Hepatic stellate cell (primary cell): ENCODE measurements around the gene DQX1.

Experiments
- DNase-seq: peaks from one replicate; pipeline ENCODE4 v3.0.0; 2011; ENCODE audit warnings: low spot score

The DQX1 gene

DNA sequence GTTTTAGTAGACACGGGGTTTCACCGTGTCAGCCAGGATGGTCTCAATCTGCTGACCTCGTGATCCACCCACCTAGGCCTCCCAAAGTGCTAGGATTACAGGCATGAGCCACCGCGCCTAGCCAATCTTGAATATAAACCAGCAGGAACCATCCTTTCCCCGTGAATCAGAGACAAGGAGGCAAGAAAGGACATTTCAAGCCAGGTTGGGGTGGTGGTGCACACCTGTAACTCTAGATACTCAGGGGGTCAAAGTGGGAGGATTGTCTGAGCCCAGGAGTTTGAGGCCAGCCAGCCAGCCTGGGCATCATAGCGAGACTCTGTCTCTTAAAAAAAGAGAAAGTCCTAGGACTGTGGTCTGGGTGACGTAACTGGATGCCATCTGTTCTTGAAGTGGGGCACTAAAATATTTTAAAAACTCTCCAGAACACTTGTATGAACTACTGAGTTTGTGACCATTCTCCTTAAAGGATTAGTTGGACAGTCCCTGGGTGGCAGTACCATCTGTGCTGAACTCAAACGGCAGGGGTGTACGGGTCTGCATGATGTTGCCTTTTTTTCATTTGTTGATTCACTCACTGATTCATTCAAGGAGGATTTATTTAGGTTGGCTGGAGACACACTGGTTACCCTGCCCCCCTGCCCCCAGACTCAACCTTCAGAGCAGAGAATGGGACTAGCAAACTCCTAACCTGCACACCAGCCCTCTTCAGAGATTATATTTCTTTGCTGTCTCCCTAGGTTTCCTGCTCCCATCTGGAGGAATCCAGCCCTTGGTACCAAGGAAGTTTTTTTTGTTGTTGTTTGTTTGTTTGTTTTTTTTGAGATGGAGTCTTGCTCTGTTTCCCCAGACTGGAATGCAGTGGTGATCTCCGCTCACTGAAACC lies 14.7 kb downstream of the DQX1 start:
- peak; percentile 34 for DNase-seq

DNA sequence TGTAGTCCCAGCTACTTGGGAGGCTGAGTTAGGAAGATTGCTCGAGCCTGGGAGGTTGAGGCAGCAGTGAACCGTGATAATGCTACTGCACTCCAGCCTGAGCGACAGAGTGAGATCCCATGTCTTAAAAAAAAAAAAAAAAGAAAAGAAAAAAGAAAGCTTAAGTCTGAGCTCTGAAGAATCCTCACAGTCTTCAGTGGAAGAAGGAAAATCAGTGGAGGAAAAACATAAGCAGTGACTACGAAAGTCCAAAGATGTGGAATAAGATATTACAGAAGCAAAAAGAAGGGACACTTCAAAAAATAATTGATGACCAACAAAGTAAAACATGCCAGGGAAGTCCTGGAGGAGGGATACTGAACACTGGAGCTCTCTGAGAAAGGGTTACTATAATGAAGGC lies 15.8 kb downstream of the DQX1 start:
- no peak for DNase-seq

DNA sequence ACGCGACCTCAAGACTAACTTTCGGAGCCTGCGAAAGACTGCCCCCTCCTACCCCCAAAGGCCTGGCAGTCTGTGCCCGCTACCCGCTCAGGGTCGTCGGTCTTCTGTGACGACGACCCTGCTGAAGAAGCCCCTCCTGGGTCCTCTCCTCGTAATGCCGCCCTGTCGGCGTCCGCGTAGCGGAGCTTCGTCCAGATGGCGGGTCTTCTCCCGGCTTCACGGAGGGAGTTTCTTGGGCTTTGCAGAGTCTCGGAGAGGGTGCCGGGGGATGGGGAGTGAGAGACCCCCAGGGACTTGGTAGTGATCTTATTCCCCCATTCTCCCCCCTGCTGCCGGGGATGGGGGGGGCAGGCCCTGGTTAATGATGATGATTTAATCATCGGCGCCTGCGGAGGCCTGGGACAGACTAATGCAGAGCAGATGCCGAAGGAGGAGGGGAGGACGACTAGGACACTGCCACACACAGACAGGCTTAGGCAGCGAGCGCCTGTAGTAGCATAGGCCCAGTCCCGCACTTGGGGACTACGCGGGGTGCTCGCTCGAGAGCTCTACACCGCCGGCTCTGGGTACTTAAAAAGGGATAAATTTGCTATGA lies 18.0 kb downstream of the DQX1 start:
- no peak for DNase-seq

DNA sequence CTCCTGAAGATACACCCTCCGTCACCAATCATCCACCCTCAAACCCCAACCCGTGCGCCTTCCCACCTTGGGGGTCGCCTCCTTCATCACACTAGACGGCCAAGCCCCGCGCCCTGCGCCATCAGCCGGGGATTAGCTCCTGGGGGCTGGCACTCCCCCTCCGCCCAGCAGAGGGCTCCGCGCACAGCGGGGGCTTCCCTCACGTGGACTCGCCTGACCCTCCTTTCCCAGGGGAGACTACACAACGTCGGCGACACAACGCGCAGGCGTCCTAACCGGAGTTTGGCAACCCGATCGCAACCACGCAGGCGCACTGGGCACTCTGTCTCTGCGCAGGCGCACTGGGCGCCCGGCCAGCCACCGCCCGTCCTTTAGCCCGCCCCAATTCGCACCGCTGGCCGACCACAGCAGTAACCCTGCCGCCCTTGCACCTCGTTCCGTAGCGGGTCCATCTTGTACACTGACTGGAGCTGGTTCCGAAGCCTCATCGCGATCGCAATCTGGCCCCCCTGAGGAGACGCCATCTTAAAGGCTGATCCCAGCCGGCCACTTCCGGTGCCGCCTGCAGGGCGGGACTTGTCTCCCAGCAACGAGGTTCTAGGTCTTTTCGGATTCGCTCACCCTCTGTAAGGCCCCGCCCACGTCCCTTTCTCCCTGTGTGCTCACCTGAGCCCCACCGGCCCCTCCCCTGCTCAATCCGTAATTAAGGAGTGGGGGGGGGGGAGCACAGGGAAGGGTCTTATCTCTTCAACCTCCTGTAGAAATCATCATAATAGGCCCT lies 18.7 kb downstream of the DQX1 start, which contains the start of gene PCGF1:
Gene PCGF1, minus strand, starts transcription at position 551 of the 781 bp plus-strand sequence. Its CDS starts 27 bp downstream, at position 524.
- DNase-seq: peak; percentile 99

DNA sequence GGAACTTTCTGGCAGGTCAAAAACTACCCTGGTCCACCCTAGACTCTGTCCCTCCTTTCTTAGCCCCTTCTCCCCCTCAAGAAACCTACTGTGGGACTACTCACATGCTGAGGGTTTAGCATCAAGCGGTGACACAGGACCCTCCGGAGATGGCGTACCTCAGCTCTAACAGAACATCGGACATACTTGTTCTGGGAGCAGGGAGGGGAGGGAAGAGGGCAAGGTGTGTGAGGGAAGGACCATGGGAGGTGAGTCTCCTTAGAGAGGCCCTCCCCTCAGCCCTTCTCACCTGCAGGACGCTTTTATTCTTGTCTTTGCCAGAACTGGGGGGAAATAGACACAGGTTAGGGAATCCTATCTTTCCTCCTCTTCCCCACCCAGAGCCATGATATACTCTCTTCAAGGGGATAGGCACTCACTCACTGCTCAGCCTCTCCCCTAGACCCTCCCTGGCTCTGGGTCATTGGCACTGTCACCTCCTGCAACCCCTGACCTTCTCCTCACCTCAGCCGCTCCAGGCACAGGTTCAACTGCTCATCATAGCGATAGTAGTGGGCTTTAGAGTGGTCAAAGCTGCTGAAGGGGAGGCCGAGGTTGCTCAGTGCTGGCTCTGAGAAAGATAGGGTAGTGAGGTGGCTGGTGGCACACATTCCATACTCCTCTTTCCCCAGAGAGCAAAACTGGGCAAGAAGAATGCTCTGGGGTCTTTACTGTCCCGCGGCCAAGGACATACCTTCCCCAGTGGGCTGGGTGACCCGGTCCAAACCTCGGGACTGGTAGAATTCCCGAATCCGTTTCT lies 20.4 kb downstream of the DQX1 start:
- DNase-seq: no peak

DNA sequence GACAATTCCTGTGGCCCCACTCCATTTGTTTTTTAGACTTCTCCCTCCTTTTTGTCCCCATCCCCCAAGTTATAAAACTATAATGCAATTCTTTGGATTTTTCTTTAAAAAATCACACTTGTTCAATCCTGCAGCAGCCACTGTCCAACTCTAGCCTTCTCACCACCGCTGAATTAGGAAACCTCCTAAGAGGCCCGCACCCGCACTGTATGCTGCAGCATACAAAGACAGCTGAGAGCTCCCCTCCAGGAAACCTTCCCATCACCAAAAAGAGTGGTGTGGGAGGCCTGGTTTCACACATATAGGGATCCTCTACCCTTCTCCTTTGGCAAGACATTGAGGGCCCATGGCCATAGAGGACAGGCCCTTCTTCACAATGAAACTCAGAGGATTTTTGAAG lies 21.4 kb downstream of the DQX1 start:
- no peak for DNase-seq

DNA sequence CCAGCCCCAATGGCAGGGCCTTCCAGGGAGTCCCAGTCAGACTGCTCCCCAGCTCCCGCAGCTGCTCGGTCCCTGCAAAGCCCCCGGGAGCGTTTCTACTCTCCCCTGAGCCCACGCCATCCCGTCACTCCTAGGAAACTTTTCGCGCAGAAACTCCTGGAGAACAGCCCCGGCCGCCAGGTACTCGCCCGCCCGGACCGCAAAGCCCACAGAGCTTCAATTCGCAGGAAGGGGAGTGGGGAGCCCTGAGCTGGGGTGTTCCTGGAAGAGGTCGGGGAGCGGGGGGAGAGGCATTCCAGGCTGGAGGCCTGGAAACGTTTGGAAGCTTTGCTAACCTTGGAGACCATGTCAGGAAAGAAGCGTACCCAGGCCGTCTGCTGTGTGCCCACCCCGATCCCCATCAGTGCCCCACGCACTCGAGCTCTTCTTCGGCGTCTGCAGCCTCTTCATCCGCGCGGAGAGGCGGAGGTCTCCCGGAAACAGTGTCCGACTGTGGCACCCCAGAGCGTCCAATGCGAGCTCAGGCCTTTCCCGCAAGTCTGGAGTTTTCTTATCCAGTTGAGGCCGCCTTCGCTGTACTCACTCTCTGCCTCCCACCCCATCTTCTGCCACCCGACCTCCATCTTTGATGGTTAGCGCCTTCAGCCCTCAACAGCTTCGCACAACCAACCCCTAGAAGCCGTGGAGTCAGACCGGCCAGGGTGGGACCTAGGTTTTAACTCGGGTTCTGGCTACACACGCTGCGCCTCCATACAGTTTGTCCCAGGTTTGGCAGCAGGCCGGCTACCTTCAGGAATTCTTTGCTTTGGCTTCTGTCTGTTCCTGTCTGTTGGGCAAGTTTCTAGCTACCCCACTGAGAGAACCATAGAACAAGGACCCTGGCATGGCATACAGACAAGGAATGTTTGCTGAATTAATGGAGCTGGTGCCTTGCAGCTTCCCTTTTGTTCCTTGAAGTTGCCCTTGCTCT lies 22.2 kb downstream of the DQX1 start:
- no peak for DNase-seq

DNA sequence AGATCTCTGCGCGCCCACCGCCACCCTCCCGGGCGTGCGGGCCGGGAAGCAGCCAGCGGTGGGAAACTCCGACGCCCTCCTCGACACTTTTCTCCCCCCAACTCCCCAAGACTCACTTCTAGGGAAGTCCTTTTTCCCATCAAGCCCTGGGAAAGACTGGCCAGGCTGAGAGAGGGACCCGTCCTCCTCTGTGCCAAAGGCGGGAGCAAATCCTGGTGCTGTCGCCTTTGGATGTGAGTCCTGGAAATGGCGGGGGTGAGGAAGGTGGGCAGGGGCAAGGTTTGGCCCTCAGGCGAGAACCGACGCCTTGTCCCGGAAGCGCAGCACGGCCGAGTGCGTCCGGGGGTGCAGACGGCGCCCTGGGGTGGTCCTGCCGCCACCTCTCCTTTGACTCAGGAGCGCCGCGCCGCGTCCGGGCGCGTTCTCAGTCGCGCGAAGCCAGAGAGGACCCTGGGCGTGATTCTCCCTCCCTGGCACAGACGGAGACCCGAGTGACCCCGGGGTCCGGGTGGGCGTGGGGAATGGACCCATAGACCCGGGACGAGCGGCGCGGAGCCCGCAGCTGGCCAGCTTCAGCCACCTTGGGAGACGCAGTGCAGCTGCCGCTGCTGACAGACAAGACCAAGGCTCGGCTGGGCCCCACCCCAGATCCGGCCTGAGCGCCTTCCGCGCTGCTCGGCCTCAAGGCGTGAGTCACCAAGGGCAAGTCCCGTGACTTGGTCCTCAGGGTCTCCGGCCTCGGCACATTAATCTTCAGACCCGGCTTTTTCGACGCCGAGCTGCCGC lies 23.1 kb downstream of the DQX1 start:
- DNase-seq: peak; percentile 94

DNA sequence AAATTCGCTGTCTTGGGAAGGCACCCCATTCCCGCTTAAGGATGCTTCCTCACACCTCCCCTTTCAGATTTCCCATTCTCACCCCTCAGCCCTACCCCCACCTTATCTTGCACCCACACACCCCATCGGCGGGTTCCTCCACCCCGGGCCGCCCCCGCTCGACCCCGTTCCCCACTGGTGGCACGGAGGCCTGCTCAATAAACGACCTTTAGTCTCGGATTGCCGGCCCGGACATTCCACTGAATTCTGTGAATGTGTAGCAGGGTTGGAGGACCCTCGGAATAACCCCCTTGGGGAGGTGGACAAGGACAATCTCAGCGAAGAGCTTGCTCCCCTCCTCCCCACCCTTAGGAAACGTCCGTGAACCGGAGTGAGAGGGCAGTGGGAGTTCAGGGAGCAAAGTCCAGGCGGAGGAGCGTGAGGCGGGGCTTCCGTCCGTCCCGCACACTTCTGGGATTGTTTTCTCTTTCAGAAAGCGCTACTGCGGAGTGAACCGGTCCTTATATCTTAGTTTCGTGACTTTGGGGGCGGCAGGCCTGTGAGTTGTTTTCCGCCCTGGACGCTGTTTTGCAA lies 23.8 kb downstream of the DQX1 start:
- DNase-seq: no peak

DNA sequence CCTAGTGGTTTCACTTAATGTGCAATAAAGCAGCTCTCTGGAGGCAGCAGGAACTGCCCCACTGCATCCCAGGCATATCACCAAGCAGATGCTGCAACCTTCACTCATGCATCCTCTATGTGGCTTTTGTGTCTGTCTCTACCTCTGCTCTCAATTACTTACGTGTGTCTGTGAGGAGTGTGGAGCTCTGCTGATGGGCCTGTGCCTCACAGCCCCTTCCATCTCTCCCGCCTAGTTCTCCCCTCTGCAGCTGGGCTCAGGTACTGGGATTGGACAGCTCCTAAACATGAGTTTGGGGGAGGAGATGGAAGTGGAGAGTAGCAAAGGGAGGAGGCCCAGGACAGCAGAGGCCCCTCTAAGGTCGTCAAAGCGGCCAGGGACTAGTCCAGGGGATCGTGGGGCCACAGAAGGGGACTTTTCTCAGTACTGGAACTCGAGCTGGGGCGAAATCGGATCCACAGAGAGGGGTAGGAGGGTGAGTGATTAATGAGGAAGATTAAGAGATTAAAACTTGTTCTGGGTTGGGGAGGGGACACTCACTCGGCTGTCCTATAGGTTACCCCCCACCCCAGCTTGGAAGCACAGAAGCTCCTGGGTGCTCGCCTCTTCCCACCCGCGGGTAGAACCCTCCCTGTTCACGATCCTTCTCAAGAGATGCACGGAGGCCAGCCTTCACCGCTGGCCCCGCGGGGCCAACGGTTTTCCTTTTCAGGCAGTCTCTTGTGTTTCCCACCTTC lies 24.5 kb downstream of the DQX1 start:
- DNase-seq: no peak

DNA sequence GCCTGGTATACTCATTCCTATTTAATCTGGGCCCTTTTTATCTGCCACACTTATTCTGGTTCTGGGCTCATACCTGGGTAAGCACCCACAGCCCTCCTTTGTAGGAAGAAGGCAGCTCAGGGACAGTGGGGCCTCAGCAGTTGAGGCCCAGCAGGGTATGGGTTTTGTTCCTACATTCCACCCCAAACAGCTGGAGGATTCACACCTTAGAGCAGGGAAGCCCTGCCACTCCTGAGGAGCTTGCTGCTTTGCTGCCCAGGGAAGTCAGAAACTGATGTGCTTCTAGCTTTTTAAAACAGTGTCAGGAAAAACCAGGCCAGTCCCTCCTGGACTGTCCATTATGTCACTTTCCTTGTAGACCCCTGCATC lies 25.5 kb downstream of the DQX1 start:
- no peak for DNase-seq

DNA sequence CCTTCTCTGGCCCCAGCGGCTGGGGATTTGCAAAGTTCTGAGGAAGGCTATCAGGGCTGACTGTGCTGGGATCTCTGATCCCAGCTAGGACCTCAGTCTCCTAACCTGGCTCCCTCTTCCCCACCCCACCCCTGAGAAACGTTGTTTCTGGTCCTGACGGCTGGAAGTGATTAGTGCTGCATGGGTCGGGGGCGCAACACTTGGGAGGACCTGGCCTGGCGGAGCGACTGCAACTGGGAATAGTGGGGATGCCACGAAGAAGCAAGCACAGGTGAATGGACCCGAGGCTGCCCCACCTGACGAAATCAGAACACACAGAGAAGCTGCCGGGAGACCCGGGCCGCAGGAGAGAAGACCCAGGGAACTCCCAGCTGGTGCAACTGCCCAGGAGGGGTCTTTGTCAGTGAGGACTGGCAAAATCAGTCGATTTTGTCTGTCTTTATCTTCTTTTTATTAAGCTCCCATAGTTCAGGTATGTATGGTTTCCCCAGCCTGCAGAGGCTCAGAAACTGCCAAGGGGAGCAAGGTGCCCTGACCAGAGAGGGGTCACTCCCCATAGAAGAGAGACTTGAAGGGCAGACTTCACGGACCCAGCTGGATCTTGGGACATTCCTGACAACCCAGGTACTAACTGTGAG lies 26.0 kb downstream of the DQX1 start:
- no peak for DNase-seq

DNA sequence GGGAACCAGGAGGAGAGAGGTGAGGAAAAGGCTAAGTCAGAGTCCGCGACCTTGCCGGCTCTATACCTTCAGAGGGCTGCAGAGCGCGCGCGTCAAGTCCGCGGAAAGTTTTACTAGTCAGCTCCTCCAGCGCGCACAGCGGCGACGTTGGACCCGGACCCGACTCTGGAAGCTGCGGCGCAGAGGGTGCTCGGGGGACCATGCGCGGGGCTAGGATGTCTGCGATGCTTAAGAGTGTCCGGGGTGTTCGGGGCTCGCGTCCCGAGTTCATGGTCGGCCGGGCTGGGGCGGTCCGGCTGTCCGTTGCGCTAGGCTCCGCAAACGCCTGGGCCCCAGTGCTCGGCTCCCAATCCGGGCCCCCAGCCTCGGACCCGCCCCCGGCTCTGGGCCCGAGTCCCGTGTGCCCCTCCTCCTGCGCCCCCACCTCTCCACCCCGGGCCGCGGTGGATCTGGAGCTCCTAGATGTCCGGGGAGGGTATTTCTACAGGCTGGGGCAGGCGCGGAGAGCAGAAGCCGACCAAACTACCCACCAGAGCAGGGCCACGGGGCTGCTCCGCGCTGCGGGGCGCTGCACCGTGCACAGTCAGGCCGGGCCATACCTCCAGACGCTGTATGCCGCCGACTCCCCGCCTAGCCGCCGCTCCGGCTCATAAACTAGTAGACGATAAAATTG lies 26.6 kb downstream of the DQX1 start, which contains the start of gene LBX2:
Gene LBX2, minus strand, starts transcription at position 337 of the 673 bp plus-strand sequence. Its CDS starts 66 bp downstream, at position 271.
- no peak for DNase-seq

DNA sequence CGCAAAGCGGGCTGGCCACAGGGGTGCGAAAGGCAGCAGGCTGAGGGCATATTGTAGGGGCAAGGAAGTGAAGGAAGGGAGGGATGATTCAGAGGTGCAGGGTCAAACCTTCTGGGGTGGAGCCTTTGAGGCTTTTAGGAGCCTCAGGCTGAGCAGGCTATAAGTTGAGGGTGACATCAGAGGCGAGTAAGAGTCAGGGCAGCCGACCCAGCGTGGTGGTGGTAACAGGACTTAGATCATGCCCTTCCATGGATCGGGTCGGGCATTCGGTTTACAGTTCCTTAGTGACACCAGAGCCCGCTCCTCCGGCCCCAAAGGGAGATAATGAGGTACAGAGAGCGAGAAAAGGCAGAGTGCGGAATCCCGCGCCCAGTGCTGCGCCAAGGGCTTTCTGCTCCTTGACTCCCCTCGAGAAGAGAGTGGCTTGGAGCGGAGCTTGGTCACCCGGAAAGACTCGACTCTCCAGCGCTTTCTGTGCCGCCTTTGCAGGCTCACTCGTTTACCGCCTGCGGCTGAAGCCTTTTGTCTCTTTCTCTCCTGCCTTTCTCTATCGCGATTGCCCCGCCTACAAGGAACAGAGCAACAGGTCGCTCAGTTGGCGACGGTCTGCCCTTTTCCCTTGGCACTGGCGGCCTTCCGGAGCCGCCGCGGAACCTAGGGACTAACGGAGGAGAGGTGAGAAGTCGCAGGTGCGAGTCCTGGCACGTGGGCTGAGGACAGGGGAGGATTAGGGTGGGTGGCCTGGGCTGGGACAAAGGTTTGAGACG lies 27.3 kb downstream of the DQX1 start:
- no peak for DNase-seq

DNA sequence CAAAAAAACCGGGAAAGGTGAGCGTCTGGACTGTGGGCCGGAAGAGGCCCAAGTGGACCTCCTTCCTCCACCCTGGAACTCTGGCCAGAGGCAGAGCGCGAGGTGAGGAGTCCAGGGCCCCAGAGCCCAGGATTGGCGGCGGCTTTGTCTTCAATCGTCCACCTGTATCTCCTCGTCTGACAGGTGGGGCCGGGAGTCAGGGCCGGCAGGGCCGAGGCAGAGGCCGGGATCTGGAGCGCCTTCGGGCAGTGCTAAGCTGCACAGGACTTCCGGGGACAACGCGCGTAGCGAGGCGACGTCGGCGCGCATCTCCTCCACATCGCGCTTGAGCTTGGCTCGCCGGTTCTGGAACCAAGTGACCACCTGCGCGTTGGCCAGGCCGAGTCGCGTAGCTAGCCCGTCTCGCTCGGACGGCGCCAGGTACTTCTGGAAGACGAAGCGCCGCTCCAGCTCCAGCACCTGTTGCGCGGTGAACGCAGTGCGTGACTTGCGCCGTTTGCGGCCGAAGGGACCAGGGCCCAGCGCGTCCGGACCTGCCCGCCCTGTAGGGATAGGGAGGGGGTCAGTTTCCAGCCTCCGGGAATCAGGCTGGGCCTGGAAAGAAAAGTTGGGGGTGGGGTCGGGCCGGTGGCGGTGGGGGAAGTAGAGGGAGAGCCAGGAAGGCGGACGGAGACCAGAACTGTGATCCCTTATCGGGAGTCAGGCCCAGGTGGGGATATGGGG lies 28.1 kb downstream of the DQX1 start:
- no peak for DNase-seq
